OCI-LY7 (cell line): ENCODE measurements around the gene TMEM208. TPM values are rescaled to one million over a fixed set of nuclear protein-coding genes. Genes with fewer than 3 reads are reported as not detected.
A peak's percentile ranks its signal among the peaks of the same experiment; 100 is the strongest.

Experiments used
- BruUV-seq: library from RNA; stranded (reverse); fragments of 400-500 nt; replicated peaks from 2 replicates; lab custom pipeline; 2021; lab: Mats Ljungman, UMichigan
- CTCF ChIA-PET: fragments of 300-600 bp; sonication (Branson Sonifier 250); formaldehyde crosslinking; loops from one replicate; lab custom pipeline; 2022; ENCODE audit warnings: antibody characterized with exemption; ENCODE audit not compliant: unreplicated experiment; lab: Charles Lee
- POLR2A ChIA-PET: fragments of 300-600 bp; sonication (Branson Sonifier 250); formaldehyde crosslinking; loops from one replicate; lab custom pipeline; 2022; ENCODE audit warnings: antibody characterized with exemption; lab: Charles Lee
- DNase-seq: peaks from one replicate; pipeline ENCODE4 v3.0.0-alpha.2; 2015; ENCODE audit warnings: low spot score
- H2AFZ ChIP-seq: fragments of 200-600 bp; sonication (generic), shearing (Covaris generic); 2 replicates; pipeline ENCODE4 v1.6.1; 2014; ENCODE audit warnings: mild to moderate bottlenecking, antibody characterized with exemption, low read length, moderate library complexity
- H3K27ac ChIP-seq: fragments of 200-600 bp; sonication (generic); 2 replicates; pipeline ENCODE4 v1.5.1; 2014; ENCODE audit warnings: mixed run types, low read depth, mild to moderate bottlenecking, moderate library complexity, low read length, inconsistent platforms; ENCODE audit not compliant: poor library complexity, severe bottlenecking
- H3K36me3 ChIP-seq: fragments of 200-600 bp; sonication (generic); 2 replicates; pipeline ENCODE4 v1.6.1; 2014; ENCODE audit warnings: mild to moderate bottlenecking, antibody characterized with exemption, low read length, moderate library complexity, mixed read lengths; ENCODE audit not compliant: insufficient read depth
- H3K4me1 ChIP-seq: fragments of 200-600 bp; sonication (generic); 2 replicates; pipeline ENCODE4 v1.5.1; 2014; ENCODE audit warnings: mild to moderate bottlenecking, low read length; ENCODE audit not compliant: insufficient read depth, poor library complexity, severe bottlenecking
- H3K4me2 ChIP-seq: fragments of 200-600 bp; sonication (generic); 2 replicates; pipeline ENCODE4 v1.6.1; 2014; ENCODE audit warnings: mild to moderate bottlenecking, low read length
- H3K4me3 ChIP-seq: fragments of 200-600 bp; sonication (generic); 2 replicates; pipeline ENCODE4 v1.5.1; 2014; ENCODE audit warnings: mild to moderate bottlenecking, low read depth, low read length; ENCODE audit not compliant: poor library complexity, severe bottlenecking
- H3K79me2 ChIP-seq: fragments of 200-600 bp; sonication (generic); 2 replicates; pipeline ENCODE4 v1.6.1; 2016; ENCODE audit warnings: low read depth, mild to moderate bottlenecking, low read length, moderate library complexity, mixed read lengths; ENCODE audit not compliant: insufficient read depth
- H3K9me2 ChIP-seq: fragments of 200-600 bp; sonication (generic); 2 replicates; pipeline ENCODE4 v1.6.1; 2016; ENCODE audit warnings: mild to moderate bottlenecking, low read length, mixed read lengths; ENCODE audit not compliant: insufficient read depth
- H3K9me3 ChIP-seq: fragments of 200-600 bp; sonication (generic); 2 replicates; pipeline ENCODE4 v1.6.1; 2014; ENCODE audit warnings: mild to moderate bottlenecking, mixed run types, low read length, mixed read lengths
- H4K20me1 ChIP-seq: fragments of 200-600 bp; sonication (generic); 2 replicates; pipeline ENCODE4 v1.6.1; 2014; ENCODE audit warnings: mild to moderate bottlenecking, antibody characterized with exemption, low read length, moderate library complexity, mixed read lengths; ENCODE audit not compliant: insufficient read depth
- CTCF ChIP-seq: fragments of 200-600 bp; sonication (generic); conservative IDR thresholded peaks from 2 replicates; pipeline ENCODE4 v1.5.1; 2014; ENCODE audit warnings: mild to moderate bottlenecking, antibody characterized with exemption, low read length, moderate library complexity, mixed read lengths
- EZH2phosphoT487 ChIP-seq: fragments of 200-600 bp; sonication (generic); IDR thresholded peaks from 2 replicates; pipeline ENCODE4 v1.6.1; 2018; ENCODE audit warnings: low read depth, borderline replicate concordance, mild to moderate bottlenecking, mixed run types, antibody characterized with exemption, low read length, moderate library complexity, mixed read lengths
- intact Hi-C: fragments of 100-400 bp; cut with micrococcal nuclease; formaldehyde crosslinking; loops from one replicate; pipeline ENCODE4 v1.10.0; 2022; ENCODE audit not compliant: unreplicated experiment
- total RNA-seq, 2 experiments: library from RNA; depleted of rRNA in 1 of 2; stranded (reverse); fragments of >200 nt in 1 of 2; shearing (Covaris generic) in 1 of 2; gene quantifications; 2 replicates each; pipeline ENCODE4 v1.2.3, GENCODE V29; 2014 to 2022

TMEM208 gene
- total RNA-seq, 2 experiments from 2014 or later: 19.9 to 26.4 TPM

- H3K4me1 ChIP-seq: peaks cover 25% of the 10 kb centered on the region
- H3K36me3 ChIP-seq: no peaks in the 10 kb centered on the region
- H2AFZ ChIP-seq: no peak overlapping the region
- peak; percentile 52 for DNase-seq
- H4K20me1 ChIP-seq: no peaks in the 10 kb centered on the region
- BruUV-seq: no TSS peak
- no peaks in the 10 kb centered on the region for H3K79me2 ChIP-seq
- no peak overlapping the region for H3K4me2 ChIP-seq
- no peaks in the 10 kb centered on the region for H3K9me3 ChIP-seq
- H3K9me2 ChIP-seq: no peaks in the 10 kb centered on the region
- TF ChIP-seq CTCF (peak; percentile 69), EZH2phosphoT487 (no peak)
- no peak overlapping the region for H3K4me3 ChIP-seq
- ChIA-PET CTCF (no interaction called here), POLR2A (no interaction called here)
- intact Hi-C loops: loop anchor here (10.0 kb wide), 1 partner anchor 165 kb away; no protein-coding TSS in a partner anchor
- H3K27ac ChIP-seq: no peak overlapping the region
These were observed 47.4 kb upstream of the TMEM208 start for GRCh38 chr16:67179421-67180080.

DNA sequence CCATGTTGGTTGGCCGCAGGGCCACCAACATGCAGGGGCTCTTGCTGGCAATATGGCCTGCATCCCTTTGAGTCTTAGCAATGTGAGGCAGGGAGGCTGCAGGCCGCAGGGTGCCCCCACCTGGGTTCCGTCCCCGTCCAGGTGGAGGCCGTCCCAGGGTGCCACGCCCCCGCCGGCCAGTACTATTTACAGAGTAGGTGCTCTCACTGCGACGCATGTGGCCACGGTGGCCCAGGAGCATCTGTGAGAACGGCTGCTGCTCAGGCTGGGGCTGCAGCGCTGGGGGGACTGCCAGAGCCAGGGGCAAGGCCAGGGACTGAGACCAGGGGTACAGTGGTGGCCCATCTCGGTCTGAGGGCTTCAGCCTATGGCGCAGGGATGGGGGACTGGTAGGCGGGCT is 46.8 kb upstream of the TMEM208 start:
- Histone ChIP-seq H3K36me3 (no peaks in the 10 kb centered on the region), H3K9me2 (no peaks in the 10 kb centered on the region), H3K27ac (no peak overlapping the region), H3K9me3 (no peaks in the 10 kb centered on the region), H3K4me3 (no peak overlapping the region), H4K20me1 (no peaks in the 10 kb centered on the region), H2AFZ (no peak overlapping the region), H3K4me1 (peaks cover 22% of the 10 kb centered on the region), H3K4me2 (no peak overlapping the region), H3K79me2 (no peaks in the 10 kb centered on the region)
- no peak for TF ChIP-seq CTCF
- no peak for TF ChIP-seq EZH2phosphoT487
- ChIA-PET POLR2A (no interaction called here), CTCF (no interaction called here)
- intact Hi-C loops: loop anchor here (10.0 kb wide), 1 partner anchor 165 kb away; no protein-coding TSS in a partner anchor
- no TSS peak for BruUV-seq
- no peak for DNase-seq

DNA sequence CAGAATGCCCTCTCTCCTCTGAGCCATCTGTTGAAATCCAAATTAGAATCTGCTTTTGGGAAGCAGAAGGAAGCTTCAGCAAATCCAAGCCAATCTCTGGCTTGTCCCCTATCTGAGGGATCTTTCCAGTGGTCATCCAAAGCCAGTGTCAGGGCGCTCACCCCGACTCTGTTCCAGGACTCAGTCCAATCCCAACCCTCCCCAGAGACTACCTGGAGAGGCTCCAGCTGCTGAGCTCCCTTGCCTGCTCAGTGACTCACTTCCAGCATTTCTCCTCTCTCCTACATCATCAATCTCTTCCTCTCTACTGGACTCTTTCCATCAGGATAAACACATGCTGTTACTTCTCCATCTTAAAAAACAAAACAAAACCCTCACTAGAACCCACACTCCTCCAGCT is 45.6 kb upstream of the TMEM208 start:
- intact Hi-C loops: loop anchor here (10.0 kb wide), 1 partner anchor 167 kb away; no protein-coding TSS in a partner anchor
- no TSS peak for BruUV-seq

More for the DNA sequence above, 45.6 kb upstream of the TMEM208 start:
- no peaks in the 10 kb centered on the region for H4K20me1 ChIP-seq
- no peaks in the 10 kb centered on the region for H3K36me3 ChIP-seq
- H3K4me2 ChIP-seq: no peak overlapping the region
- H3K9me2 ChIP-seq: no peaks in the 10 kb centered on the region
- POLR2A ChIA-PET: interaction anchor here (0.5 kb wide), 1 partner anchor 9 kb away, joined by 3 read pairs; no protein-coding TSS in a partner anchor
- TF ChIP-seq CTCF (no peak), EZH2phosphoT487 (no peak)
- H3K27ac ChIP-seq: no peak overlapping the region
- no peaks in the 10 kb centered on the region for H3K79me2 ChIP-seq
- CTCF ChIA-PET: no interaction called here
- no peak overlapping the region for H2AFZ ChIP-seq
- DNase-seq: no peak
- no peak overlapping the region for H3K4me3 ChIP-seq
- no peaks in the 10 kb centered on the region for H3K9me3 ChIP-seq
- peaks cover 22% of the 10 kb centered on the region for H3K4me1 ChIP-seq
